Measurements from ENCODE around the gene MBD3. TPM values are rescaled to one million over a fixed set of nuclear protein-coding genes. Genes with fewer than 3 reads are reported as not detected.

MBD3 gene
- total and polyA plus RNA-seq, 2 experiments from 2014 or later = 66.6 to 84.5 TPM

GRCh38 chr19:1571358-1571757 is 21.3 kb downstream of the MBD3 start:
- DNase-seq (ENCODE audit: low spot score) = no peak
- Histone ChIP-seq H3K27me3 (no peaks in the 10 kb centered on the region), H3K27ac (no peak overlapping the region), H3K4me3 (no peak overlapping the region), H3K9me3 (ENCODE audit: low read depth) (no peaks in the 10 kb centered on the region), H3K9me2 (replicated peaks; ENCODE audit: insufficient read depth) (no peaks in the 10 kb centered on the region), H3K79me2 (peaks cover 14% of the 10 kb centered on the region), H4K20me1 (ENCODE audit: insufficient read depth, poor library complexity, severe bottlenecking) (peaks cover 4% of the 10 kb centered on the region), H3K36me3 (replicated peaks; ENCODE audit: insufficient read depth, low read depth) (no peaks in the 10 kb centered on the region), H2AFZ (no peak overlapping the region), H3K4me1 (ENCODE audit: insufficient read depth) (no peaks in the 10 kb centered on the region), H3K4me2 (no peak overlapping the region)
- TF ChIP-seq, protein P1, sequence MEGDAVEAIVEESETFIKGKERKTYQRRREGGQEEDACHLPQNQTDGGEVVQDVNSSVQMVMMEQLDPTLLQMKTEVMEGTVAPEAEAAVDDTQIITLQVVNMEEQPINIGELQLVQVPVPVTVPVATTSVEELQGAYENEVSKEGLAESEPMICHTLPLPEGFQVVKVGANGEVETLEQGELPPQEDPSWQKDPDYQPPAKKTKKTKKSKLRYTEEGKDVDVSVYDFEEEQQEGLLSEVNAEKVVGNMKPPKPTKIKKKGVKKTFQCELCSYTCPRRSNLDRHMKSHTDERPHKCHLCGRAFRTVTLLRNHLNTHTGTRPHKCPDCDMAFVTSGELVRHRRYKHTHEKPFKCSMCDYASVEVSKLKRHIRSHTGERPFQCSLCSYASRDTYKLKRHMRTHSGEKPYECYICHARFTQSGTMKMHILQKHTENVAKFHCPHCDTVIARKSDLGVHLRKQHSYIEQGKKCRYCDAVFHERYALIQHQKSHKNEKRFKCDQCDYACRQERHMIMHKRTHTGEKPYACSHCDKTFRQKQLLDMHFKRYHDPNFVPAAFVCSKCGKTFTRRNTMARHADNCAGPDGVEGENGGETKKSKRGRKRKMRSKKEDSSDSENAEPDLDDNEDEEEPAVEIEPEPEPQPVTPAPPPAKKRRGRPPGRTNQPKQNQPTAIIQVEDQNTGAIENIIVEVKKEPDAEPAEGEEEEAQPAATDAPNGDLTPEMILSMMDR (IDR thresholded peaks at IDR 0.05; ENCODE audit: poor library complexity) = no peak
- TF ChIP-seq EZH2phosphoT487 (IDR thresholded peaks at IDR 0.05; ENCODE audit: low read depth, severe bottlenecking, unreplicated experiment) (no peak), EZH2 (IDR thresholded peaks at IDR 0.05; ENCODE audit: borderline replicate concordance) (no peak)
- WGBS (ENCODE audit: low lambda C conversion rate, missing lambda C conversion rate) = 94% methylated on average over 12 of the region's 12 CpGs

GRCh38 chr19:1570836-1571235 is 21.8 kb downstream of the MBD3 start:
- Histone ChIP-seq H3K9me2 (replicated peaks; ENCODE audit: insufficient read depth) (no peaks in the 10 kb centered on the region), H3K4me3 (no peak overlapping the region), H3K4me1 (ENCODE audit: insufficient read depth) (peaks cover 5% of the 10 kb centered on the region), H2AFZ (no peak overlapping the region), H3K4me2 (no peak overlapping the region), H3K9me3 (ENCODE audit: low read depth) (no peaks in the 10 kb centered on the region), H3K27ac (no peak overlapping the region), H3K36me3 (replicated peaks; ENCODE audit: insufficient read depth, low read depth) (no peaks in the 10 kb centered on the region), H4K20me1 (ENCODE audit: insufficient read depth, poor library complexity, severe bottlenecking) (peaks cover 9% of the 10 kb centered on the region), H3K79me2 (peaks cover 19% of the 10 kb centered on the region), H3K27me3 (no peaks in the 10 kb centered on the region)
- WGBS (ENCODE audit: low lambda C conversion rate, missing lambda C conversion rate) = 95% methylated on average over 13 of the region's 13 CpGs
- no peak for DNase-seq (ENCODE audit: low spot score)
- TF ChIP-seq, protein P1 (IDR thresholded peaks at IDR 0.05; ENCODE audit: poor library complexity) = no peak
- no peak for TF ChIP-seq EZH2 (IDR thresholded peaks at IDR 0.05; ENCODE audit: borderline replicate concordance)
- no peak for TF ChIP-seq EZH2phosphoT487 (IDR thresholded peaks at IDR 0.05; ENCODE audit: low read depth, severe bottlenecking, unreplicated experiment)

- 87% methylated on average over 3 of the region's 4 CpGs for WGBS (ENCODE audit: low lambda C conversion rate, missing lambda C conversion rate)
- Histone ChIP-seq H3K4me2 (no peak overlapping the region), H3K9me2 (replicated peaks; ENCODE audit: insufficient read depth) (no peaks in the 10 kb centered on the region), H3K4me1 (ENCODE audit: insufficient read depth) (peaks cover 10% of the 10 kb centered on the region), H2AFZ (no peak overlapping the region), H4K20me1 (ENCODE audit: insufficient read depth, poor library complexity, severe bottlenecking) (peaks cover 17% of the 10 kb centered on the region), H3K27me3 (no peaks in the 10 kb centered on the region), H3K4me3 (no peak overlapping the region), H3K27ac (no peak overlapping the region), H3K36me3 (replicated peaks; ENCODE audit: insufficient read depth, low read depth) (no peaks in the 10 kb centered on the region), H3K79me2 (peaks cover 27% of the 10 kb centered on the region), H3K9me3 (ENCODE audit: low read depth) (no peaks in the 10 kb centered on the region)
- DNase-seq (ENCODE audit: low spot score) = no peak
- TF ChIP-seq, protein P1 (IDR thresholded peaks at IDR 0.05; ENCODE audit: poor library complexity) = no peak
- TF ChIP-seq EZH2 (IDR thresholded peaks at IDR 0.05; ENCODE audit: borderline replicate concordance) (no peak), EZH2phosphoT487 (IDR thresholded peaks at IDR 0.05; ENCODE audit: low read depth, severe bottlenecking, unreplicated experiment) (no peak)
Measured at GRCh38 chr19:1569997-1570396, 22.7 kb downstream of the MBD3 start.
